ENCODE results near the gene UBXN1. TPM values are rescaled to one million over a fixed set of nuclear protein-coding genes. Genes with fewer than 3 reads are reported as not detected.

UBXN1 gene
- total RNA-seq, 1 experiment from 2014 or later: 135 TPM

- TF ChIP-seq, protein P1, sequence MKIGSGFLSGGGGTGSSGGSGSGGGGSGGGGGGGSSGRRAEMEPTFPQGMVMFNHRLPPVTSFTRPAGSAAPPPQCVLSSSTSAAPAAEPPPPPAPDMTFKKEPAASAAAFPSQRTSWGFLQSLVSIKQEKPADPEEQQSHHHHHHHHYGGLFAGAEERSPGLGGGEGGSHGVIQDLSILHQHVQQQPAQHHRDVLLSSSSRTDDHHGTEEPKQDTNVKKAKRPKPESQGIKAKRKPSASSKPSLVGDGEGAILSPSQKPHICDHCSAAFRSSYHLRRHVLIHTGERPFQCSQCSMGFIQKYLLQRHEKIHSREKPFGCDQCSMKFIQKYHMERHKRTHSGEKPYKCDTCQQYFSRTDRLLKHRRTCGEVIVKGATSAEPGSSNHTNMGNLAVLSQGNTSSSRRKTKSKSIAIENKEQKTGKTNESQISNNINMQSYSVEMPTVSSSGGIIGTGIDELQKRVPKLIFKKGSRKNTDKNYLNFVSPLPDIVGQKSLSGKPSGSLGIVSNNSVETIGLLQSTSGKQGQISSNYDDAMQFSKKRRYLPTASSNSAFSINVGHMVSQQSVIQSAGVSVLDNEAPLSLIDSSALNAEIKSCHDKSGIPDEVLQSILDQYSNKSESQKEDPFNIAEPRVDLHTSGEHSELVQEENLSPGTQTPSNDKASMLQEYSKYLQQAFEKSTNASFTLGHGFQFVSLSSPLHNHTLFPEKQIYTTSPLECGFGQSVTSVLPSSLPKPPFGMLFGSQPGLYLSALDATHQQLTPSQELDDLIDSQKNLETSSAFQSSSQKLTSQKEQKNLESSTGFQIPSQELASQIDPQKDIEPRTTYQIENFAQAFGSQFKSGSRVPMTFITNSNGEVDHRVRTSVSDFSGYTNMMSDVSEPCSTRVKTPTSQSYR (CRISPR knock-in tag; IDR thresholded peaks at IDR 0.05): peak; percentile 89; the same call in 1 of the 2 replicates
- TF ChIP-seq ARID4B (CRISPR knock-in tag; IDR thresholded peaks at IDR 0.05; ENCODE audit: borderline replicate concordance) (no peak; the same call in 1 of the 2 replicates), ZNF512 (CRISPR knock-in tag; IDR thresholded peaks at IDR 0.05; ENCODE audit: borderline replicate concordance) (no peak), E2F5 (CRISPR knock-in tag; IDR thresholded peaks at IDR 0.05) (peak; percentile 98), ZNF423 (CRISPR knock-in tag; IDR thresholded peaks at IDR 0.05) (no peak), E2F1 (CRISPR knock-in tag; IDR thresholded peaks at IDR 0.05) (peak; percentile 81; the same call in 1 of the 2 replicates), FOXP1 (CRISPR knock-in tag; IDR thresholded peaks at IDR 0.05; ENCODE audit: borderline replicate concordance) (peak; percentile 86), MXD4 (CRISPR knock-in tag; IDR thresholded peaks at IDR 0.05; ENCODE audit: borderline replicate concordance) (no peak), HMGA2 (CRISPR knock-in tag; IDR thresholded peaks at IDR 0.05) (no peak), EMX1 (CRISPR knock-in tag; IDR thresholded peaks at IDR 0.05) (0 out of 2 replicates have a peak, but pooled peaks have one; percentile 31), TP53 (CRISPR knock-in tag; IDR thresholded peaks at IDR 0.05) (0 out of 2 replicates have a peak, but pooled peaks have one; percentile 56), GABPB1 (CRISPR knock-in tag; IDR thresholded peaks at IDR 0.05) (peak; percentile 63; the same call in 1 of the 2 replicates), ETV6 (CRISPR knock-in tag; IDR thresholded peaks at IDR 0.05) (peak; percentile 96)
- TF ChIP-seq, protein P2, sequence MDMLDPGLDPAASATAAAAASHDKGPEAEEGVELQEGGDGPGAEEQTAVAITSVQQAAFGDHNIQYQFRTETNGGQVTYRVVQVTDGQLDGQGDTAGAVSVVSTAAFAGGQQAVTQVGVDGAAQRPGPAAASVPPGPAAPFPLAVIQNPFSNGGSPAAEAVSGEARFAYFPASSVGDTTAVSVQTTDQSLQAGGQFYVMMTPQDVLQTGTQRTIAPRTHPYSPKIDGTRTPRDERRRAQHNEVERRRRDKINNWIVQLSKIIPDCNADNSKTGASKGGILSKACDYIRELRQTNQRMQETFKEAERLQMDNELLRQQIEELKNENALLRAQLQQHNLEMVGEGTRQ (CRISPR knock-in tag; IDR thresholded peaks at IDR 0.05): peak; percentile 49; the same call in 1 of the 2 replicates
- TF ChIP-seq, protein P3, sequence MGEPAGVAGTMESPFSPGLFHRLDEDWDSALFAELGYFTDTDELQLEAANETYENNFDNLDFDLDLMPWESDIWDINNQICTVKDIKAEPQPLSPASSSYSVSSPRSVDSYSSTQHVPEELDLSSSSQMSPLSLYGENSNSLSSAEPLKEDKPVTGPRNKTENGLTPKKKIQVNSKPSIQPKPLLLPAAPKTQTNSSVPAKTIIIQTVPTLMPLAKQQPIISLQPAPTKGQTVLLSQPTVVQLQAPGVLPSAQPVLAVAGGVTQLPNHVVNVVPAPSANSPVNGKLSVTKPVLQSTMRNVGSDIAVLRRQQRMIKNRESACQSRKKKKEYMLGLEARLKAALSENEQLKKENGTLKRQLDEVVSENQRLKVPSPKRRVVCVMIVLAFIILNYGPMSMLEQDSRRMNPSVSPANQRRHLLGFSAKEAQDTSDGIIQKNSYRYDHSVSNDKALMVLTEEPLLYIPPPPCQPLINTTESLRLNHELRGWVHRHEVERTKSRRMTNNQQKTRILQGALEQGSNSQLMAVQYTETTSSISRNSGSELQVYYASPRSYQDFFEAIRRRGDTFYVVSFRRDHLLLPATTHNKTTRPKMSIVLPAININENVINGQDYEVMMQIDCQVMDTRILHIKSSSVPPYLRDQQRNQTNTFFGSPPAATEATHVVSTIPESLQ (CRISPR knock-in tag; IDR thresholded peaks at IDR 0.05): no peak
- TF ChIP-seq, protein P4, sequence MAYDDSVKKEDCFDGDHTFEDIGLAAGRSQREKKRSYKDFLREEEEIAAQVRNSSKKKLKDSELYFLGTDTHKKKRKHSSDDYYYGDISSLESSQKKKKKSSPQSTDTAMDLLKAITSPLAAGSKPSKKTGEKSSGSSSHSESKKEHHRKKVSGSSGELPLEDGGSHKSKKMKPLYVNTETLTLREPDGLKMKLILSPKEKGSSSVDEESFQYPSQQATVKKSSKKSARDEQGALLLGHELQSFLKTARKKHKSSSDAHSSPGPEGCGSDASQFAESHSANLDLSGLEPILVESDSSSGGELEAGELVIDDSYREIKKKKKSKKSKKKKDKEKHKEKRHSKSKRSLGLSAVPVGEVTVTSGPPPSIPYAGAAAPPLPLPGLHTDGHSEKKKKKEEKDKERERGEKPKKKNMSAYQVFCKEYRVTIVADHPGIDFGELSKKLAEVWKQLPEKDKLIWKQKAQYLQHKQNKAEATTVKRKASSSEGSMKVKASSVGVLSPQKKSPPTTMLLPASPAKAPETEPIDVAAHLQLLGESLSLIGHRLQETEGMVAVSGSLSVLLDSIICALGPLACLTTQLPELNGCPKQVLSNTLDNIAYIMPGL (CRISPR knock-in tag; IDR thresholded peaks at IDR 0.05): peak; percentile 79
- TF ChIP-seq, protein P5, sequence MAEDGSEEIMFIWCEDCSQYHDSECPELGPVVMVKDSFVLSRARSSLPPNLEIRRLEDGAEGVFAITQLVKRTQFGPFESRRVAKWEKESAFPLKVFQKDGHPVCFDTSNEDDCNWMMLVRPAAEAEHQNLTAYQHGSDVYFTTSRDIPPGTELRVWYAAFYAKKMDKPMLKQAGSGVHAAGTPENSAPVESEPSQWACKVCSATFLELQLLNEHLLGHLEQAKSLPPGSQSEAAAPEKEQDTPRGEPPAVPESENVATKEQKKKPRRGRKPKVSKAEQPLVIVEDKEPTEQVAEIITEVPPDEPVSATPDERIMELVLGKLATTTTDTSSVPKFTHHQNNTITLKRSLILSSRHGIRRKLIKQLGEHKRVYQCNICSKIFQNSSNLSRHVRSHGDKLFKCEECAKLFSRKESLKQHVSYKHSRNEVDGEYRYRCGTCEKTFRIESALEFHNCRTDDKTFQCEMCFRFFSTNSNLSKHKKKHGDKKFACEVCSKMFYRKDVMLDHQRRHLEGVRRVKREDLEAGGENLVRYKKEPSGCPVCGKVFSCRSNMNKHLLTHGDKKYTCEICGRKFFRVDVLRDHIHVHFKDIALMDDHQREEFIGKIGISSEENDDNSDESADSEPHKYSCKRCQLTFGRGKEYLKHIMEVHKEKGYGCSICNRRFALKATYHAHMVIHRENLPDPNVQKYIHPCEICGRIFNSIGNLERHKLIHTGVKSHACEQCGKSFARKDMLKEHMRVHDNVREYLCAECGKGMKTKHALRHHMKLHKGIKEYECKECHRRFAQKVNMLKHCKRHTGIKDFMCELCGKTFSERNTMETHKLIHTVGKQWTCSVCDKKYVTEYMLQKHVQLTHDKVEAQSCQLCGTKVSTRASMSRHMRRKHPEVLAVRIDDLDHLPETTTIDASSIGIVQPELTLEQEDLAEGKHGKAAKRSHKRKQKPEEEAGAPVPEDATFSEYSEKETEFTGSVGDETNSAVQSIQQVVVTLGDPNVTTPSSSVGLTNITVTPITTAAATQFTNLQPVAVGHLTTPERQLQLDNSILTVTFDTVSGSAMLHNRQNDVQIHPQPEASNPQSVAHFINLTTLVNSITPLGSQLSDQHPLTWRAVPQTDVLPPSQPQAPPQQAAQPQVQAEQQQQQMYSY (CRISPR knock-in tag; IDR thresholded peaks at IDR 0.05): no peak
Observed at GRCh38 chr11:62727165-62727871, 48.4 kb upstream of the UBXN1 start, which contains the start of gene HNRNPUL2 (continued).
